ENCODE data around the gene ENAH.

DNA sequence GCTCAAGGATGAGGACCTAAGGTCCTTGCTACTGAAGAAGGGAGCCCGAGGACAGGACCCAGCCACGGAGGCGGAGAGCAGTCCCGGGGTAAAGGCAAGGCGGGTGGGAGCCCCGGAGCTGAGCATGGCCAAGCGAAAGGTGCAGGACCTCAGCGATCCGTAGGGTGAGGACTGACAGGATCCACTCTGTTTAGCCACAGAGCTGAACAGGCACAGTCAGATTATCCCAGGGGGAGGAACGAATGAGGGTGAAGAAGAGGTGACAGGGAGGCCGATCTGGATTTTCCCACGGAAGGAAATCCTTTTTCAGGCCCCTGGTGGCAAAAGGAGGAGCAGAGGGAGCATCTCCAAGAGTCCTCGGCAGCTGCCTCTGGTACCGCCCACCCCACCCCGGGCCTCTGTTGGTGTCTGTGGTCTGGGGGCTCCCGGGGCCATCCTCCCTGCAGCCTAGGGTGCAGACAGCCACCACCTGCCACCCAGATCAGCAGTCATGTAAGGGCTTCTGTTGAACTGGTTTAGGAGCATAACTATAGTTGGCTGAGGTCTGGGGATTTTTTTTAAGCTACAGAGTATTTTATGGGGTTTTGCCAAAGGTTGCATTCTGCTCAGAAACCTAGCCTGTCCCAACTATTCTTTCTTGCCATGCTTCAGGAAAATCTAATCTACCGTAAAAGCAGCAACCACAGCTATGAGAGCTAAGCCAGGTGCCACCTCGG, 192.7 kb downstream of the ENAH start:
- TF ChIP-seq CTCF (IDR thresholded peaks at IDR 0.05; ENCODE audit: insufficient read depth, low read depth, low read length) = no peak
- no peak for TF ChIP-seq EZH2 (IDR thresholded peaks at IDR 0.05; ENCODE audit: insufficient read depth, low read length)
